Measurements from ENCODE around the gene FCER2. TPM values are rescaled to one million over a fixed set of nuclear protein-coding genes. Genes with fewer than 3 reads are reported as not detected.
A peak's percentile ranks its signal among the peaks of the same experiment; 100 is the strongest.

Gene FCER2
- total and polyA plus RNA-seq, 3 experiments from 2014 or later: 0.96 to 1.6 TPM; not detected in 1

DNA sequence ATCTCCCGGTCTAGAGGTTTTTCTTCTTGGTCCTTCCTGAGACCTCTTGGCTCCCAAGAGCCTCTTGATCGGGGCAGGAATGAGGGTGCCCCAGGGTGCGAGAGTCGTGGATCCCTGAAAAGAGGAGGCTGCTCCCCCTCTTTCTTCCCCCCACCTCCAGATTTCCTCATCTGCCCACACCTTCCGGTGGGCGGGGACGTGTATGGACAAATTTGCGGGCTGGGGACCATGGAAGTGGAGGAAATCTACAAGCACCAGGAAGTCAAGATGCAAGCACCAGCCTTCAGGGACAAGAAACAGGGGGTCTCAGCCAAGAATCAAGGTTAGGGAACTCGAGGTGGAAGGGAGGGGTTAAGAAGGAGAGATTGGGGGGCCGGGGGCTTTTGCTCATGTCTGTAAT lies 25.1 kb downstream of the FCER2 start, which contains the start of gene MCEMP1:
Gene MCEMP1 (plus strand): TSS at position 237 of the 400 bp plus-strand sequence. CDS start 31 bp downstream, at position 268.
- peaks cover 22 to 52% of the 10 kb centered on the region in 2 donors for H3K27me3 Mint-ChIP-seq
- ChIA-PET POLR2A (no interaction called here), CTCF (interaction anchor here (1.0 to 2.2 kb wide), 4 partner anchors 19 to 193 kb away, joined by 3 to 12 read pairs (median 4); no protein-coding TSS in a partner anchor)
- peaks cover 0 to 6% (median 0%) of the 10 kb centered on the region in 3 donors for H3K36me3 Mint-ChIP-seq
- no peaks in the 10 kb centered on the region for H3K9me3 Mint-ChIP-seq
- peaks cover 27 to 52% (median 43%) of the 10 kb centered on the region in 3 donors for H3K4me1 Mint-ChIP-seq
- H3K36me3 ChIP-seq (ENCODE audit: insufficient read depth, low read length): no peaks in the 10 kb centered on the region
- H3K27ac ChIP-seq (ENCODE audit: low read depth, low read length): no peak within 1 kb of the TSS
- no peaks in the 10 kb centered on the region for H3K27me3 ChIP-seq (ENCODE audit: insufficient read depth, low read length, poor library complexity, severe bottlenecking)
- H3K27ac Mint-ChIP-seq: peak within 1 kb of the TSS in 5 of 8 donors; percentile 7 to 92 (median 60)
- peaks cover 31% of the 10 kb centered on the region for H3K4me1 ChIP-seq (ENCODE audit: insufficient read depth, low read length)
- H3K4me3 Mint-ChIP-seq: peak within 1 kb of the TSS in 3 of 7 donors; percentile 15 to 58 (median 54)
- no peak within 1 kb of the TSS for H3K4me3 ChIP-seq (ENCODE audit: low read length)
- no peak for DNase-seq
- no peaks in the 10 kb centered on the region for H3K9me3 ChIP-seq (ENCODE audit: low read length)

- CTCF ChIA-PET: interaction anchor here (1.0 to 1.5 kb wide), 3 partner anchors 19 to 193 kb away, joined by 3 to 4 read pairs (median 3); no protein-coding TSS in a partner anchor
- Histone ChIP-seq H3K9me3 (ENCODE audit: low read length) (no peaks in the 10 kb centered on the region), H3K4me3 (ENCODE audit: low read length) (no peak overlapping the region), H3K27ac (ENCODE audit: low read depth, low read length) (no peak overlapping the region), H3K27me3 (ENCODE audit: insufficient read depth, low read length, poor library complexity, severe bottlenecking) (no peaks in the 10 kb centered on the region), H3K36me3 (ENCODE audit: insufficient read depth, low read length) (no peaks in the 10 kb centered on the region), H3K4me1 (ENCODE audit: insufficient read depth, low read length) (peaks cover 26% of the 10 kb centered on the region)
- peaks cover 23 to 47% (median 40%) of the 10 kb centered on the region in 3 donors for H3K4me1 Mint-ChIP-seq
- H3K9me3 Mint-ChIP-seq: no peaks in the 10 kb centered on the region
- POLR2A ChIA-PET: no interaction called here
- peaks cover 0 to 3% (median 0%) of the 10 kb centered on the region in 3 donors for H3K36me3 Mint-ChIP-seq
- H3K27me3 Mint-ChIP-seq: peaks cover 25 to 57% of the 10 kb centered on the region in 2 donors
- peak overlapping the region in 2 of 8 donors; percentile 60 to 70 for H3K27ac Mint-ChIP-seq
- no peak for DNase-seq
- no peak overlapping the region for H3K4me3 Mint-ChIP-seq
These were observed 25.6 kb downstream of the FCER2 start for GRCh38 chr19:7676376-7676775.

DNA sequence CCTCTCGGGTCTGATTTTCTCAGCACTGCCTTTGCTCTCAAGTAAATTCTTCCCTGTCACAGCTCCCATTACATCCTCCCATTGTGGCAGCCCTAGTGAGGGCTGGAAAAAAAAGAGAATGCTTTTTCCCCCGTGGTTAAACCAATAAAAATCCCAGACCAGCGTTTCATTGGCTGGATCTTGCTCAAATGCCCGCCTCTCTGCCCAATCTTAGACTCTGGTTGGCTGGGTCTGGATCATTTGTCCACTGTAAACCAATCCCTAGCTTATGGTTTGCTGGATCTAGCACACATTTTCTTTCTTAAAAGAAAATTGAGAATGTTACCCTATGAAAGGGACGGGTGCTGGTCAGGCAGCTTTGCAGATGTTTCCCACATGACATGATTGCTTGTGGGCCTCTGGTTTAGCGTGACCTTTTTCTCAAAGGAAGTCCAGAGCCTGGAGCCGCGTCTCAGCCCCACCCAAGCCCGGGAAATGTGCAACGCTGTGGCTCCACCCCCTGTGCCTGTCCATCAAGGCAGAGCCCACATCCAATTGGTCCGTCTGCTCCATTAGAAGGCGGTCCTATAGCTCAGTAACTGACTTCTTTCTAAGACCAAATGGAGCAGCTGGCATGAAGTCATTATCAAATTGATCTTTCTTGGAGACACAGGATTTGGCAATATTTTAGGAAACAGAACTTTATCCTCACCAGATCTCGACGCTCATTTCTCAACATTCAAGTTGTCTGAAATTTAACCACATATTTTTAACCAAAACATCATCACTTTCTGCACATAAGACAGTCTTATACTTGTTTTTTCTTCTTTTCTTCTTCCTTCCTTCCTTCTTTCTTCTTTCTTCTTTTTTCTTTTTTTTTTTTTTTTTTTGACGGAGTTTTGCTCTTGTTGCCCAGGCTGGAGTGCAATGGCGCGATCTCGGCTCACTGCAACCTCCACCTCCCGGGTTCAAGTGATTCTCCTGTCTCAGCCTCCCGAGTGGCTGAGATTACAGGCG lies 27.6 kb downstream of the FCER2 start:
- Mint-ChIP-seq H3K36me3 (no peaks in the 10 kb centered on the region), H3K27ac (peak overlapping the region in 1 of 8 donors; percentile 88), H3K9me3 (no peaks in the 10 kb centered on the region), H3K4me1 (peaks cover 25 to 47% (median 33%) of the 10 kb centered on the region in 3 donors), H3K4me3 (no peak overlapping the region), H3K27me3 (peaks cover 28 to 67% of the 10 kb centered on the region in 2 donors)
- Histone ChIP-seq H3K4me1 (ENCODE audit: insufficient read depth, low read length) (peaks cover 17% of the 10 kb centered on the region), H3K36me3 (ENCODE audit: insufficient read depth, low read length) (no peaks in the 10 kb centered on the region), H3K9me3 (ENCODE audit: low read length) (no peaks in the 10 kb centered on the region), H3K4me3 (ENCODE audit: low read length) (no peak overlapping the region), H3K27me3 (ENCODE audit: insufficient read depth, low read length, poor library complexity, severe bottlenecking) (no peaks in the 10 kb centered on the region), H3K27ac (ENCODE audit: low read depth, low read length) (no peak overlapping the region)
- CTCF ChIA-PET: interaction anchor here (0.5 kb wide), 1 partner anchor 25 kb away, joined by 3 read pairs; no protein-coding TSS in a partner anchor
- POLR2A ChIA-PET: no interaction called here
- DNase-seq: no peak

- Mint-ChIP-seq H3K4me1 (peaks cover 17 to 34% (median 25%) of the 10 kb centered on the region in 3 donors), H3K27me3 (peaks cover 27 to 60% of the 10 kb centered on the region in 2 donors), H3K9me3 (no peaks in the 10 kb centered on the region), H3K27ac (no peak overlapping the region), H3K4me3 (no peak overlapping the region), H3K36me3 (no peaks in the 10 kb centered on the region)
- peaks cover 12% of the 10 kb centered on the region for H3K4me1 ChIP-seq (ENCODE audit: insufficient read depth, low read length)
- DNase-seq: no peak
- ChIA-PET CTCF (no interaction called here), POLR2A (no interaction called here)
- no peaks in the 10 kb centered on the region for H3K27me3 ChIP-seq (ENCODE audit: insufficient read depth, low read length, poor library complexity, severe bottlenecking)
- H3K27ac ChIP-seq (ENCODE audit: low read depth, low read length): no peak overlapping the region
- H3K9me3 ChIP-seq (ENCODE audit: low read length): no peaks in the 10 kb centered on the region
- H3K4me3 ChIP-seq (ENCODE audit: low read length): no peak overlapping the region
- no peaks in the 10 kb centered on the region for H3K36me3 ChIP-seq (ENCODE audit: insufficient read depth, low read length)
These were observed 29.4 kb downstream of the FCER2 start for GRCh38 chr19:7672522-7672921.

- ChIA-PET POLR2A (interaction anchor here (0.7 kb wide), 1 partner anchor 35 kb away, joined by 3 read pairs; no protein-coding TSS in a partner anchor), CTCF (interaction anchor here (0.9 to 1.9 kb wide), 2 partner anchors 10 kb away, joined by 3 to 8 read pairs; partner anchors contain the start of gene TRAPPC5)
- Mint-ChIP-seq H3K4me3 (peak overlapping the region in 2 of 7 donors; percentile 41 to 64), H3K27me3 (peaks cover 26 to 48% of the 10 kb centered on the region in 2 donors), H3K36me3 (no peaks in the 10 kb centered on the region), H3K4me1 (peaks cover 10 to 18% (median 13%) of the 10 kb centered on the region in 3 donors), H3K27ac (no peak overlapping the region), H3K9me3 (no peaks in the 10 kb centered on the region)
- Histone ChIP-seq H3K36me3 (ENCODE audit: insufficient read depth, low read length) (no peaks in the 10 kb centered on the region), H3K27me3 (ENCODE audit: insufficient read depth, low read length, poor library complexity, severe bottlenecking) (no peaks in the 10 kb centered on the region), H3K27ac (ENCODE audit: low read depth, low read length) (no peak overlapping the region), H3K9me3 (ENCODE audit: low read length) (no peaks in the 10 kb centered on the region), H3K4me3 (ENCODE audit: low read length) (no peak overlapping the region), H3K4me1 (ENCODE audit: insufficient read depth, low read length) (peaks cover 3% of the 10 kb centered on the region)
- no peak for DNase-seq
These were observed 31.1 kb downstream of the FCER2 start for GRCh38 chr19:7670790-7671189.

GRCh38 chr19:7670150-7670783 lies 31.7 kb downstream of the FCER2 start:
- POLR2A ChIA-PET: interaction anchor here (0.7 kb wide), 1 partner anchor 35 kb away, joined by 3 read pairs; no protein-coding TSS in a partner anchor
- H3K4me1 ChIP-seq (ENCODE audit: insufficient read depth, low read length): peaks cover 3% of the 10 kb centered on the region

GRCh38 chr19:7669641-7670040 lies 32.3 kb downstream of the FCER2 start:
- Histone ChIP-seq H3K36me3 (ENCODE audit: insufficient read depth, low read length) (no peaks in the 10 kb centered on the region), H3K4me3 (ENCODE audit: low read length) (no peak overlapping the region), H3K27me3 (ENCODE audit: insufficient read depth, low read length, poor library complexity, severe bottlenecking) (no peaks in the 10 kb centered on the region), H3K4me1 (ENCODE audit: insufficient read depth, low read length) (peaks cover 3% of the 10 kb centered on the region), H3K27ac (ENCODE audit: low read depth, low read length) (no peak overlapping the region), H3K9me3 (ENCODE audit: low read length) (no peaks in the 10 kb centered on the region)
- Mint-ChIP-seq H3K4me1 (peaks cover 10 to 17% (median 11%) of the 10 kb centered on the region in 3 donors), H3K4me3 (peak overlapping the region in 1 of 7 donors; percentile 12), H3K27me3 (peaks cover 23 to 49% of the 10 kb centered on the region in 2 donors), H3K27ac (peak overlapping the region in 2 of 8 donors; percentile 3 to 17), H3K36me3 (no peaks in the 10 kb centered on the region), H3K9me3 (no peaks in the 10 kb centered on the region)
- no peak for DNase-seq
- POLR2A ChIA-PET: no interaction called here
- CTCF ChIA-PET: interaction anchor here (1.0 to 1.9 kb wide), 2 partner anchors 9 to 11 kb away, joined by 3 to 8 read pairs; partner anchors contain the start of gene TRAPPC5

More at GRCh38 chr19:7670150-7670783, 31.7 kb downstream of the FCER2 start:
- CTCF ChIA-PET: interaction anchor here (1.0 to 1.9 kb wide), 2 partner anchors 8 to 10 kb away, joined by 3 to 8 read pairs; partner anchors contain the start of gene TRAPPC5
- Mint-ChIP-seq H3K4me1 (peaks cover 10 to 17% (median 11%) of the 10 kb centered on the region in 3 donors), H3K4me3 (peak overlapping the region in 5 of 7 donors; percentile 20 to 64 (median 41)), H3K27me3 (peaks cover 24 to 50% of the 10 kb centered on the region in 2 donors), H3K9me3 (no peaks in the 10 kb centered on the region), H3K36me3 (no peaks in the 10 kb centered on the region), H3K27ac (no peak overlapping the region)
- peak in 1 of 5 donors; percentile 23 for DNase-seq
- Histone ChIP-seq H3K27ac (ENCODE audit: low read depth, low read length) (no peak overlapping the region), H3K9me3 (ENCODE audit: low read length) (no peaks in the 10 kb centered on the region), H3K27me3 (ENCODE audit: insufficient read depth, low read length, poor library complexity, severe bottlenecking) (no peaks in the 10 kb centered on the region), H3K4me3 (ENCODE audit: low read length) (peak overlapping the region; percentile 20), H3K36me3 (ENCODE audit: insufficient read depth, low read length) (no peaks in the 10 kb centered on the region)

Measured in CD8-positive, alpha-beta memory T cell (primary cell).